IPS-20b (cell line): Measurements from ENCODE around the gene C22orf31.
A peak's percentile ranks its signal among the peaks of the same experiment; 100 is the strongest.

Source experiments
- H3K27ac ChIP-seq: one replicate; pipeline ENCODE4 v1.5.1; 2013; ENCODE audit warnings: low read length
- H3K27me3 ChIP-seq: 2 replicates; pipeline ENCODE4 v1.6.1; 2013; ENCODE audit warnings: mild to moderate bottlenecking, low read length, inconsistent platforms; ENCODE audit not compliant: insufficient read depth
- H3K36me3 ChIP-seq: 2 replicates; pipeline ENCODE4 v1.6.1; 2013; ENCODE audit warnings: low read depth, mild to moderate bottlenecking, inconsistent platforms, low read length, moderate library complexity; ENCODE audit not compliant: insufficient read depth
- H3K4me1 ChIP-seq: 2 replicates; pipeline ENCODE4 v1.6.1; 2013; ENCODE audit warnings: mild to moderate bottlenecking, control low read depth, inconsistent platforms, low read length, moderate library complexity; ENCODE audit not compliant: insufficient read depth
- H3K4me3 ChIP-seq: 2 replicates; pipeline ENCODE4 v1.5.1; 2013; ENCODE audit warnings: mild to moderate bottlenecking, low read length, inconsistent platforms
- H3K9ac ChIP-seq: 2 replicates; pipeline ENCODE4 v1.6.1; 2013; ENCODE audit warnings: low read depth, mild to moderate bottlenecking, inconsistent platforms, low read length, moderate library complexity
- H3K9me3 ChIP-seq: 2 replicates; pipeline ENCODE4 v1.6.1; 2013; ENCODE audit warnings: mild to moderate bottlenecking, low read depth, low read length, inconsistent platforms; ENCODE audit not compliant: insufficient read depth

The C22orf31 gene

DNA sequence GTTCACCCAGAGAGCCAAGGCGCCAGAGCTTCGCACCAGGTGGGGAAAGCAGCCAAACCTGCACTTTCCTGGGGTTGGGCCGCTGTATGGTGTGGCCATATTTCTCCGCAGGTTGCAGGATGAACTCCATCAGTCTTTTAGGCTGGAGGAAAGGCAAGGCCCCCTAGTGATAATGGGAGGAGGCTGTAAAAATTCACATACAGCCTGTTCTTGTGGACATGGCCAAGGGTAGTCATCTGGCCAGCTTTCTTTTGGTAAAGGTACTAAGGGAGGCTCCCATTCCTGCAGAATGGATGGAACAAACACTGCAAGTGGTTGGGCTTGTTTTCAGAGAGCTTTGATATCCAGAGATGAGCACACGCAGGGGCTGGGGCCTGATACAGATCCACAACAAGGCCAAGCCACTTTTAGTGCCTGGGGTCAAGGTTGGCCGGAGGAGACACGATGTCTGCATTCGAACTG is 29.6 kb downstream of the C22orf31 start:
- no peaks in the 10 kb centered on the region for H3K27me3 ChIP-seq
- peak overlapping the region; percentile 69; the same call in 1 of the 2 replicates for H3K9ac ChIP-seq
- H3K36me3 ChIP-seq: no peaks in the 10 kb centered on the region
- no peak overlapping the region for H3K4me3 ChIP-seq
- peak overlapping the region; percentile 54 for H3K27ac ChIP-seq
- H3K4me1 ChIP-seq: peaks cover 25% of the 10 kb centered on the region
- no peaks in the 10 kb centered on the region for H3K9me3 ChIP-seq

DNA sequence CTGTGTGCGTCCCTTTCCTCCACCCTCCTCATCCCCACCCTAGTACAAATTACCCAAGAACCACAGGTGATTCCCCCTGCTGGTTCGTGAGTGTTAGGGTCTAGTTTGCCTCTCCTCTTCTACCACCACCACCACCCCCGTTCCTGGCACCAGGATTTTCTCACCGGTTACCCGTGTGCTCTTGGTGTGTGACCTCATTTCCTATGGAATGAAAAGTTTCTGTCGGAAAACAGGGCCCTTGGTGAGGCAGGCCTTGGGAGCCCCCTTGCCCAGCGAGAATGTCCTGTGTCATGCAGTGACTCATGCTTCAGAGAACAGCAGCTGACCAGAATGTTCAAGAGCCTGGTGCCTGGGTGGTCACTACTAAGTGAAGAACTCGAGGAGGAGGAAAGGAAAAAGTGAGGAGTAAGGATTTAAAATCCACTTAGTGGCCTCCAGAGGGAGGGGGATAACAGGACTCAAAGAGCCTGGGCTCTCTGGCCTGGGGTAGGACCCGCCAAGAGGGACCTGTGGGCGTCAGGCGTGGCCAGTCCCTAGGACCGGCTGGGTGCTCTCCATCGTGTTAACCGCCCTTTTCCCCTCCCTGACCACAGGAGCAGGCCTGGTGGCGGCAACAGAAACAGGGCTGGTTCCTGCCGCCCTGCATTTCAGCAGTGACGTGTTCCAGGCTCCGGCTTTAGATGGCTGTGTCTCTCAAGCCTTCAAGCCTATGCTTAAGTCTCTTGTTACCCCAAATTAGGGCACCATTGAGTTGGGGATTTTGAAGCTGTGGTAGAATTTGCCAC is 30.2 kb downstream of the C22orf31 start:
- Histone ChIP-seq H3K27me3 (no peaks in the 10 kb centered on the region), H3K4me3 (peak overlapping the region; percentile 82; the same call in 1 of the 2 replicates), H3K9me3 (no peaks in the 10 kb centered on the region), H3K27ac (peak overlapping the region; percentile 54), H3K36me3 (peaks cover 5% of the 10 kb centered on the region; the same call in 1 of the 2 replicates), H3K9ac (peak overlapping the region; percentile 69; the same call in 1 of the 2 replicates), H3K4me1 (peaks cover 25% of the 10 kb centered on the region)

DNA sequence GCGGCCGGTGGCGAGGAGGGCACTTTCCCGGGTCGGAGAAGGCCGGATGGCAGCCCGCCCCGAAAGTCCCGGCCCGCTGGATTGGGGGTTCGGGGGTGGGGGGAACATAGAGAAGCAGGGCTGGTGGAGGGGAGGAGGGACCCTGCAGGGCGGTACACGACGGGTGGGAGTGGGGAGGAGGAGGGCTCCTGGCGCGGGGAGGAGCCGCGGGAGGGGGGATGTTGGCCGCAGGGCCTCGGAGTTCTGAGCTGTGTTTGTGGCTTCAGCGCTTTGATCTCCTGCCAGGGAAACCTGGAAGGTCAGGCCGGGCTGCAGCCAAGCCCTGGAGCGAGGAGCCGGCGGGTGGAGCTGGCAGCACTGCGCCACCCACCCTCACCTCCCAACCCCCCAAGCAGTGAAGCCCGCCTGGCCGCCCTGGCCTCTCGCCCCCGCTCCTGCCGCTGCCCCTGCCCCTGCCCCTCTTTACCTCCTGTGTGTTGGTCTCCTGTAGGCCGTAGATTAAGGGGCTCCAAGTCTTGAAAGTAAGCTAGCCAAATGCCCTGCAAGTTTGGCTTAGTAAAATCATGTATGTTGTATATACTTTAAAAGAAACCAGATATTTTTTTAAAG is 30.9 kb downstream of the C22orf31 start:
- H3K9me3 ChIP-seq: no peaks in the 10 kb centered on the region
- H3K4me3 ChIP-seq: peak overlapping the region; percentile 82
- no peaks in the 10 kb centered on the region for H3K27me3 ChIP-seq
- peaks cover 5% of the 10 kb centered on the region; the same call in 1 of the 2 replicates for H3K36me3 ChIP-seq
- H3K4me1 ChIP-seq: peaks cover 25% of the 10 kb centered on the region
- H3K9ac ChIP-seq: peak overlapping the region; percentile 69; the same call in 1 of the 2 replicates
- peak overlapping the region; percentile 59 for H3K27ac ChIP-seq

DNA sequence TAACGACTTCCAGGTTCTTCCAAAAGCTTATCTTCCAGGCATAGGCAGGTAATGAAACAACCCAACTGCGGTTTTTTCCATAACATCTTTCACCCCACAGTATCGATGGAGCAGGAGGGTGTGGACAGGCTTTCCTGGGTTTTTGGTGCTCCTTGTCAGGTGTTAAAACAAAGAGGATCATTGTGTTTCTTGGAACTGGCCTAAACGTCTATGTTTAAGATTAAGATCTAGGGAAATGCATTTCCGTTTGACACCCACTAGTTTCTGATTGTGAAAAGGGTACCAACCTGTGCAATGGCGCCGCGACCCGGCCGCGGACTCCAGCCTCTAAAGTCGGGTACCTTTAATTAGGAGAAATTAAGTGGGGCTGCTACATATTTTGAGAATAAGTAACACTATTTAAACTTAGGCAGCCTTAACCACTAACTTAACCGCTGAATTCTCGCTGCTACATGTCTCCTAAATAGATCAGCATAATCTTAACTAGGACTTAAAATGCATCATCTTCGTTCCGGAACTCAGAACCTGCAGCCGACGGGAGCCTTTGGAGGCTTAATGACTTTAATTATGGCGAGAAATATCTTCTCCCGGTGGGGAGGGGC is 31.5 kb downstream of the C22orf31 start:
- peak overlapping the region; percentile 69; the same call in 1 of the 2 replicates for H3K9ac ChIP-seq
- peak overlapping the region; percentile 59 for H3K27ac ChIP-seq
- H3K4me1 ChIP-seq: peaks cover 25% of the 10 kb centered on the region
- no peaks in the 10 kb centered on the region for H3K27me3 ChIP-seq
- H3K36me3 ChIP-seq: peaks cover 5% of the 10 kb centered on the region; the same call in 1 of the 2 replicates
- no peaks in the 10 kb centered on the region for H3K9me3 ChIP-seq
- H3K4me3 ChIP-seq: peak overlapping the region; percentile 82

DNA sequence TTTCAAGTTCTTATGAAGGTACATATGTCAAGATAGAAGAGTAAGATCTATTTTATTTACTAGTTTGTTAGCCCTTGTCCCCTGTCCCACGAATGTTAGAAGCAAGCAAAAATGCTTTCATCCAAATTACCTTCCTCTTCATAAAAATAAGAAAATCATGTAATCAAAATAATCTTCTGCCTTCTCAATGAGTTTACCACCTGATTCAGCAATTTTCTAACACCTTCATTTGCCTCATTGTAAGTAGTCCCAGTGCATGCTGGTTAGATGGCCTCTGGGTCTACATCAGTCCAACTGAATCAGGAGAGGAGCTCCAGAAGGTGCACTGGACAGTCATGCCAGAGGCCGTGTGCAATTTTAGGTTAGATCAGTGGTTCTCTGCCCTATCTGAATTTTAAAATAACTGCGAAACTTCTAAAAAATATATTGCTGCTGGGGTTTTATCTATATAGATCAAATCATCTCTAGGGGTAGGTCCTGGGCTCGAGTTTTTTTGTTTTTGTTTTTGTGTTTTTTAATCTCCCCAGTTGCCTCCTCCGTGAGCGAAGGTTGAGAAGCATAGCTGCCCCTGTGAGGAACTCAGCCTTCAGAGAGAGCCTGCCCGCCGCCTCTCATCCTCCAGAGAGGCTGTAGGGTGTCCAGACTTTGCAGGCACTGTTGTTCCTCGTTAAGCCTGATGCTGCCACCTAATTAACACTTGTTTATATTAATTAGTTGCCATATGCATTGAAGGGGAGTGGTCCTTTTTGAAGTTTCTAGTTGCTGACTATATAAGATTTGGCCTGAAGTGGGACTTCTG is 32.2 kb downstream of the C22orf31 start:
- no peak overlapping the region for H3K27ac ChIP-seq

GRCh38 chr22:29028468-29028867 is 33.2 kb downstream of the C22orf31 start:
- H3K4me1 ChIP-seq: peaks cover 25% of the 10 kb centered on the region
- peaks cover 5% of the 10 kb centered on the region; the same call in 1 of the 2 replicates for H3K36me3 ChIP-seq
- H3K27ac ChIP-seq: no peak overlapping the region
- H3K9ac ChIP-seq: no peak overlapping the region
- no peak overlapping the region for H3K4me3 ChIP-seq
- no peaks in the 10 kb centered on the region for H3K27me3 ChIP-seq
- no peaks in the 10 kb centered on the region for H3K9me3 ChIP-seq

More for the DNA sequence above, 32.2 kb downstream of the C22orf31 start:
- Histone ChIP-seq H3K36me3 (peaks cover 5% of the 10 kb centered on the region; the same call in 1 of the 2 replicates), H3K4me1 (peaks cover 25% of the 10 kb centered on the region), H3K27me3 (no peaks in the 10 kb centered on the region), H3K9me3 (no peaks in the 10 kb centered on the region), H3K9ac (peak overlapping the region; percentile 69; the same call in 1 of the 2 replicates), H3K4me3 (peak overlapping the region; percentile 82)

- H3K27ac ChIP-seq: no peak overlapping the region
- no peak overlapping the region for H3K4me3 ChIP-seq
- H3K4me1 ChIP-seq: peaks cover 23% of the 10 kb centered on the region
- no peak overlapping the region for H3K9ac ChIP-seq
- no peaks in the 10 kb centered on the region for H3K27me3 ChIP-seq
- peaks cover 5% of the 10 kb centered on the region; the same call in 1 of the 2 replicates for H3K36me3 ChIP-seq
- no peaks in the 10 kb centered on the region for H3K9me3 ChIP-seq
These were observed 35.1 kb downstream of the C22orf31 start for GRCh38 chr22:29026579-29026978.

GRCh38 chr22:29023172-29023796 is 38.3 kb downstream of the C22orf31 start:
- Histone ChIP-seq H3K27me3 (no peaks in the 10 kb centered on the region), H3K4me3 (no peak overlapping the region), H3K9me3 (no peaks in the 10 kb centered on the region), H3K4me1 (peaks cover 9% of the 10 kb centered on the region; the same call in 1 of the 2 replicates), H3K9ac (no peak overlapping the region), H3K27ac (no peak overlapping the region), H3K36me3 (peaks cover 5% of the 10 kb centered on the region; the same call in 1 of the 2 replicates)

DNA sequence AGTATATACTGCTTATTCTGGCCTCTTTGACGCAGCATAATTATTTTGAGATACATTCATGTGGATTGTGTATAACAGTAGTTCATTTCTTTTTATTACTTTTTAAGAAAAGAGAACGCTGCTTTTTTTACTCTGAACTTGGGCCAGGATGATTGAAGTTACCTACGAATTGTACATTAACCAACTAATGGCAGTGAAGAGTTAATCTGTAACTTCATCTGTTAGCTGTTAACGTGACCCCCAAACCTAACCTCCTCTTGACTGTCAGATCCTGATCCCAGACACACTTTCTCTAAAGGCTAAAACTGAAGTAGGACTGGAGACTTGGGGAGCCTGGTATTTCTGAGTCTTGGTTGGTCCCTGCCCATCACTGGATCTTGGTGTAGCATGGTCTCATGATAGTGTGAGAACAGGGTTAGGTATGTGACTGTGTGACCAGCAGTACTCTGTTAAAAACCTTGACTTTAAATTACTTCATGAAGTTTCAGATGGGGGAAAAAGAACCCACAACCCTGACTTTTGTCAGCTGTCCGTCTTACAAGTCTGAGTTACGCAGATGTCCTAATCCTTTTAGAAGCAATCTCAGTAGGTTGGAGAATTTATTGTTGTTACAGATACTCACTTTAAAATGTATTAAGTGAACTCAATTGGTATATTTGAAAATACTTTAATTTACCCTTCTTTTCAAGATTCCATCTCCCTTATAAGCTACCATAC is 39.4 kb downstream of the C22orf31 start:
- no peaks in the 10 kb centered on the region for H3K27me3 ChIP-seq
- H3K36me3 ChIP-seq: peaks cover 5% of the 10 kb centered on the region; the same call in 1 of the 2 replicates
- no peak overlapping the region for H3K4me3 ChIP-seq
- peaks cover 9% of the 10 kb centered on the region; the same call in 1 of the 2 replicates for H3K4me1 ChIP-seq
- H3K9ac ChIP-seq: no peak overlapping the region
- no peaks in the 10 kb centered on the region for H3K9me3 ChIP-seq
- H3K27ac ChIP-seq: no peak overlapping the region
